ENCODE data around the gene PA2G4.

Gene PA2G4

GRCh38 chr12:56160894-56161689 is 56.7 kb downstream of the PA2G4 start:
- peak overlapping the region; percentile 83 for H3K4me3 ChIP-seq (ENCODE audit: low read depth, low read length)
- no peak for DNase-seq (ENCODE audit: low read depth, low spot score)
- TF ChIP-seq CTCF (IDR thresholded peaks at IDR 0.05; ENCODE audit: low read depth, low read length), result no peak
- in situ Hi-C loops (cut with HindIII; ENCODE audit: low sequenced_read_pairs), result no loop called here

- in situ Hi-C loops (cut with HindIII; ENCODE audit: low sequenced_read_pairs), result no loop called here
- TF ChIP-seq CTCF (IDR thresholded peaks at IDR 0.05; ENCODE audit: low read depth, low read length), result no peak
- no peak overlapping the region for H3K4me3 ChIP-seq (ENCODE audit: low read depth, low read length)
- DNase-seq (ENCODE audit: low read depth, low spot score), result no peak
Measured at GRCh38 chr12:56161690-56162351, 57.5 kb downstream of the PA2G4 start.

- no peak overlapping the region for H3K4me3 ChIP-seq (ENCODE audit: low read depth, low read length)
- in situ Hi-C loops (cut with HindIII; ENCODE audit: low sequenced_read_pairs), result no loop called here
- no peak for DNase-seq (ENCODE audit: low read depth, low spot score)
- no peak for TF ChIP-seq CTCF (IDR thresholded peaks at IDR 0.05; ENCODE audit: low read depth, low read length)
Measured at GRCh38 chr12:56162468-56163290, 58.3 kb downstream of the PA2G4 start.

Measured in astrocyte of the spinal cord (primary cell).